Rectal smooth muscle tissue (tissue), 1 donor: ENCODE results near the gene HTR2B.
"Not testable (repeated sequence)": the region's sequence is repeated elsewhere in the genome, so short reads cannot be mapped to it uniquely, and the experiment has no call there.

Experiments used
- H3K27ac ChIP-seq: one replicate; pipeline ENCODE4 v1.7.0; 2013; ENCODE audit warnings: low read depth, low read length, inconsistent platforms
- H3K27me3 ChIP-seq: one replicate; pipeline ENCODE4 v1.7.0; 2013; ENCODE audit warnings: low read length; ENCODE audit not compliant: control insufficient read depth, insufficient read depth
- H3K36me3 ChIP-seq: one replicate; pipeline ENCODE4 v1.7.0; 2013; ENCODE audit warnings: low read length; ENCODE audit not compliant: control insufficient read depth, insufficient read depth
- H3K4me1 ChIP-seq: one replicate; pipeline ENCODE4 v1.7.0; 2013; ENCODE audit warnings: low read length; ENCODE audit not compliant: control insufficient read depth, insufficient read depth
- H3K4me3 ChIP-seq: one replicate; pipeline ENCODE4 v1.7.0; 2013; ENCODE audit warnings: low read length
- H3K9ac ChIP-seq: one replicate; pipeline ENCODE4 v1.7.0; 2013; ENCODE audit warnings: low read length

HTR2B gene

GRCh38 chr2:231159306-231159705 is 34.5 kb upstream of the HTR2B start:
- no peak overlapping the region for H3K9ac ChIP-seq
- no peaks in the 10 kb centered on the region for H3K27me3 ChIP-seq
- no peak overlapping the region for H3K27ac ChIP-seq
- peaks cover 2% of the 10 kb centered on the region for H3K4me1 ChIP-seq
- peaks cover 2% of the 10 kb centered on the region for H3K36me3 ChIP-seq
- no peak overlapping the region for H3K4me3 ChIP-seq

DNA sequence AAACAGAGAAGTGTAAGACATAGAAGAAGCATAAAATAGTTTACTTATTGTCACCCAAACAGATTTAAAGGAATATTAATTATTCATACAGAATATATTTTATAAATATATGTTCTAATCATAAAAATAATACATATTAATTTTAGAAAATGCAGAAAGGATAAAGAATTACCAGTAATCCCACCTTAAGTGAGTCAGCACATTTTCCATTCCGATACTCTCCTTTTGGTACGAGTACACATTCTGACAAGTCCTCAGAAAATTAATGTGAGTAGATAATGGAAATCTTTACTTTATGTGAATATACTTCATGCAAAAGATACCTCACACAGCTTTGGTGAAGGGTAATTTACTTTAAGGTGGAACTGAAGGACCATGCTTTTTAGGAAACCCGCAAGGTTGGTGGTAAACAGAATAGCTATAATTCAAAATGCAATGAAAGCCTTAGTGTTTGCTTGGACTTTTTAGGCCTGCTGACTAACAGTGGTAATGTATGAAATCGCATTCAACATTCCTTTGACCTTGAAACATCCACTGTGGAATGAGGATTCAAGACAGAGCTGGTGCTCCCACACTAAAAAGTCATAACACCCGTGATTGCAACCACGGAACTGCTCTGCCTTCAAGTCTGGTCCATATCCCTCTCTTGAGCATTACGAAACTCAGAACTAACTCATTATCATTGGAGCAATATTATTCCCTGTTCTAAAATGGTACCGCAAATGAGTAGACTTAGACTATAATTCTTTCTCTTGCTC is 28.1 kb upstream of the HTR2B start:
- H3K27ac ChIP-seq = peak overlapping the region; percentile 45
- H3K9ac ChIP-seq = no peak overlapping the region
- H3K4me3 ChIP-seq = no peak overlapping the region
- H3K27me3 ChIP-seq = no peaks in the 10 kb centered on the region
- peaks cover 4% of the 10 kb centered on the region for H3K4me1 ChIP-seq
- H3K36me3 ChIP-seq = peaks cover 6% of the 10 kb centered on the region

DNA sequence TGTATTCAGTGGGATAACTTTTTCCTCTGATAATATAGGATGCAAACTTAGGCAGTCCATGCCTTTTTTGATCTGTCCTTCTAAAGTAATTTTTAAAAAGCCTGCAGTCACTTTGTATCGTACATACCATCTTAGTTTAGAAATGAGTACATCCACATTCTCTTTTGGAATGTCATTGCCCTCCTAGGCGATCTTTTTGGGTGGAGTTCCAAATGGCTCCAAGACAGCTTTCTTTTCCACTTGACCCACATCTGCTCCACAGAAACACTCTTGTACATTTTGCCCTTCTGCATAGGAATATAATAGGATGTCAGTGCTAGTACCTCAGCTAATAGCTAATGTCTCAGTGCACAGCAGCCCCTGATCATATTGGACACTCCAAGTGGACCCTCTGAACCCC is 21.8 kb upstream of the HTR2B start:
- H3K9ac ChIP-seq = no peak overlapping the region
- H3K4me3 ChIP-seq = no peak overlapping the region
- no peaks in the 10 kb centered on the region for H3K27me3 ChIP-seq
- peaks cover 6% of the 10 kb centered on the region for H3K4me1 ChIP-seq
- no peak overlapping the region for H3K27ac ChIP-seq
- peaks cover 6% of the 10 kb centered on the region for H3K36me3 ChIP-seq

GRCh38 chr2:231144896-231145295 is 20.1 kb upstream of the HTR2B start:
- no peaks in the 10 kb centered on the region for H3K27me3 ChIP-seq
- H3K4me1 ChIP-seq = peaks cover 6% of the 10 kb centered on the region
- H3K27ac ChIP-seq = no peak overlapping the region
- peaks cover 4% of the 10 kb centered on the region for H3K36me3 ChIP-seq
- no peak overlapping the region for H3K9ac ChIP-seq
- no peak overlapping the region for H3K4me3 ChIP-seq

DNA sequence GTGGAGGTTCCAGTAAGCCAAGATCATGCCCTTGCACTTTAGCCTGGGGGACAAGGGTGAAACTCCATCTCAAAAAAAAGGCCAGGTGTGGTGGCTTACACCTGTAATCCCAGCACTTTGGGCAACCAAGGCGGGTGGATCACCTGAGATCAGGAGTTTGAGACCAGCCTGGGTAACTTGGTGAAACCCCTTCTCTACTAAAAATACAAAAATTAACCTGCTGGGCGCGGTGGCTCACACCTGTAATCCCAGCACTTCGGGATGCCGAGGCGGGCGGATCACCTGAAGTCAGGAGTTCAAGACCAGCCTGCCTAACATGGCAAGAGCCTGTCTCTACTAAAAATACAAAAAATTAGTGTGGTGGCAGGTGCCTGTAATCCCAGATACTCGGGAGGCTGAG is 16.0 kb upstream of the HTR2B start:
- H3K27ac ChIP-seq, H3K36me3 ChIP-seq, H3K4me3 ChIP-seq, H3K4me1 ChIP-seq, H3K27me3 ChIP-seq, H3K9ac ChIP-seq: not testable (repeated sequence)

- Histone ChIP-seq H3K36me3 (no peaks in the 10 kb centered on the region), H3K27ac (no peak overlapping the region), H3K27me3 (no peaks in the 10 kb centered on the region), H3K9ac (no peak overlapping the region), H3K4me1 (peaks cover 2% of the 10 kb centered on the region), H3K4me3 (no peak overlapping the region)
Observed at GRCh38 chr2:231139796-231140195, 15.0 kb upstream of the HTR2B start.

GRCh38 chr2:231138699-231139098 is 13.9 kb upstream of the HTR2B start:
- H3K27ac ChIP-seq = peak overlapping the region; percentile 52
- no peaks in the 10 kb centered on the region for H3K27me3 ChIP-seq
- H3K4me3 ChIP-seq = no peak overlapping the region
- no peak overlapping the region for H3K9ac ChIP-seq
- H3K4me1 ChIP-seq = peaks cover 2% of the 10 kb centered on the region
- H3K36me3 ChIP-seq = no peaks in the 10 kb centered on the region

DNA sequence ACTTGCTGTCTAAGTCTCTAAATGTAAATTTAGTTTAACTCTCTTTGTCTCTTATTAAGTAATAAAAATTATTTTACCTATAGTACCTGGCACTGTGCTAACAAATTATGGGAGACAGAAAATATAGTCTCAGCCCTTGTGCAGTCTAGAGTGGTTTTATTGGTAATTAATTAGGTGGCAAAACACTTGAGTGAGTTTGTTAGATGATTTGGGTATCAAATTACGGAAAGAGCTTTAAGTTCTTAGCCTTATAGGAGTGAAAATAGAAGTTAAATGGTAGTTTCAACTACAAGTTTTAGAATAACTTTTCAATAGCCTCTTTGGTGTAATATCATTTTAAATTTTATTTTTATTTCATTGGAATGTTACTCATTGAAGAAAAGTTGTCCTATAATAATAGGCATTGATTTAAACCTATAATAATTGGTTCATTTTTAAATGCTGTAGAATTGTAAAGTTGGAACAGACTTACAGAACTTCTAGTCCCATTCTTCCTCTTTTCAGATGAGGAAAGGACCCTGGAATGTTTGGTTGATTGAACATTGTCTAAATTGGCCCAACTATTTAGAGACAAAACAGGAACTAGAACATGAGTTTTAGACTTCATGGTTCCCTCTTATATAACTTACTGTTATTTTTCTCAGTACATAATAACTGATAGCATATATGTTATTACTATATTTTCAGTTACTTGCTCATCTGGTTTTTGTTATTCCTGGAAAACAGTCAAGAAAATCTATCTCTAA is 10.2 kb upstream of the HTR2B start:
- H3K27me3 ChIP-seq = no peaks in the 10 kb centered on the region
- H3K36me3 ChIP-seq = no peaks in the 10 kb centered on the region
- no peak overlapping the region for H3K4me3 ChIP-seq
- no peak overlapping the region for H3K27ac ChIP-seq
- peaks cover 2% of the 10 kb centered on the region for H3K4me1 ChIP-seq
- H3K9ac ChIP-seq = no peak overlapping the region

DNA sequence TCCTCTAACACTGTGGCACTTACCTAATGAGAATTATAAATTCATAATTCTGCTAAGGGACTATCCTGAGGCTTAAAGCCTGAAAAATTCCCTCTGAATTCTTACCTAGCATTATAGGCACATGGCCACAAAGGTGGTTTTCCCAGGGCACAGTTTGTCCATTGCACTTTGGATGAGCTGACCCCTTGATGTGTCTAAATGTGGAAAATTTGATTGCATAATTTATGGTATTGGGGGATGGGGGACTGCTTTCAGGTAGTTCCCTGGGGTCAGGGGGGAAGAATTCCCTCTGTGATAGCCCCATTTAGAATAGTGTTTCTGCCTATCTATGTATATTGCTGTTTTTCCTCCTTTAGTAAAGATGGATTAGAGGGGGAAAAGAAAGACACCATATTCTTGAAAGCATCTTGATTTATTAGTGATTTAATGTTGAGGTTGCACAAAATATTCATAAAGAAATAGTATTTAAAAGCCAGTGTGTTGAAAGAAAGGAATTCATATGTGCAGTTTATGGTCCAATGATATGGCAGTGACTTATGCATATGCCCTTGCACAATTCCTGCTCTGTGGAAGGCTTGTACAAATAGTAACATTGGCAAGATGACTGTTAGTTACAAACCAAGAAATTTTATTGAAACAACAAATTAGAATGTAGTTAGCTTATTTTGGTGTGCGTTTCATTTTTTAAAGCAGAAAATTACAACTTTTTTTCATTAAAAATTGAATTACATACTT is 8.7 kb upstream of the HTR2B start:
- Histone ChIP-seq H3K27ac (no peak overlapping the region), H3K4me3 (no peak overlapping the region), H3K9ac (no peak overlapping the region), H3K27me3 (no peaks in the 10 kb centered on the region), H3K36me3 (no peaks in the 10 kb centered on the region), H3K4me1 (no peaks in the 10 kb centered on the region)

DNA sequence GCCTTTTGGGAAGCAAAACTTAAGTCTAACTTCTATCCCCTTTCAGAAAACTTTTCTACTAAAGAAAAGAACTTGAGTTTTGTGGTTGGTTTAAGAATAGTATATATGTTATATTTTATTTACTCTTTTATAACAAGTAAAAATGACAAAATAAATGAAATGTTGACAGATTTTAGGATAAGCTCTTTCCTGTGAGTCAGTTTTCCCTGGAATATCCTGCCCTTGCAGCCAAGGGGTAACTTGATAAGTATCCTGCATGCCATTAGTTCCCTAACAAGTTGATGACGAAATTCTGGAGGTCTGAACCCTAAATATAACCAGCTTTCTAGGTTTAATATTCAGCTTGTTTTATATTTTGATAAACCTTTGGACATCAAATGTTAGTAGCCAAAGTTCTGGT is 7.3 kb upstream of the HTR2B start:
- H3K36me3 ChIP-seq = no peaks in the 10 kb centered on the region

GRCh38 chr2:231130336-231131056 is 5.7 kb upstream of the HTR2B start:
- H3K27me3 ChIP-seq = no peaks in the 10 kb centered on the region
- no peaks in the 10 kb centered on the region for H3K36me3 ChIP-seq
- no peak overlapping the region for H3K27ac ChIP-seq
- no peak overlapping the region for H3K4me3 ChIP-seq
- no peaks in the 10 kb centered on the region for H3K4me1 ChIP-seq
- no peak overlapping the region for H3K9ac ChIP-seq

More for the DNA sequence above, 7.3 kb upstream of the HTR2B start:
- Histone ChIP-seq H3K4me1 (no peaks in the 10 kb centered on the region), H3K27me3 (no peaks in the 10 kb centered on the region), H3K27ac (no peak overlapping the region), H3K9ac (no peak overlapping the region), H3K4me3 (no peak overlapping the region)

DNA sequence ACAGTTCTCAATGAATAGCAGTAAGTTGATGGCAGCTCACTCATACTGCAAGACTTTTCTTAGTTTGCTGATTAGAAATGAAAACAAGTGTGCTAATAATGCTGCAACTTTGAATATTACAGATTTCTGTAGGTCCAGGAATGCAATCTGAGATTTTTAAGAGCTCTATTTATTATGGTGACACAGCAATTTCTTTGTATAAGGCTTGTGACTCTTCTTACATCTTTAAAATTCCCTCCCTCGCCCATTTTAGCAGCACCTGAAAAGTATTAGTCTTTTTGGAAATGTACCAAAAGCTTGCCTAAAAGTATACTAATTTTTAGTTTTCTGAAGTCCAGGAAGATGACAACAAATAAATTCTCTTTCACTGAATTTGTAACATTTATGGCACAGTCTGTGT is 4.4 kb upstream of the HTR2B start:
- Histone ChIP-seq H3K27me3 (no peaks in the 10 kb centered on the region), H3K27ac (no peak overlapping the region), H3K4me1 (no peaks in the 10 kb centered on the region), H3K36me3 (no peaks in the 10 kb centered on the region), H3K4me3 (no peak overlapping the region), H3K9ac (no peak overlapping the region)
